Adrenal gland (tissue), 12 donors: Measurements from ENCODE around the gene ABCC10. TPM values are rescaled to one million over a fixed set of nuclear protein-coding genes. Genes with fewer than 3 reads are reported as not detected.
A peak's percentile ranks its signal among the peaks of the same experiment; 100 is the strongest.

Experiments used
- DNase-seq, 7 donors: peaks; one replicate each; pipeline ENCODE4 v3.0.0-alpha.2; 2019 to 2020
- H3K27ac ChIP-seq, 5 donors: fragments of 200-600 bp; sonication (generic) in 4 of 5; 1 replicate in 3 of 5; 2 replicates in 2 of 5; pipeline versions ENCODE4 v1.5.1 to v1.8.0; 2016 to 2020; ENCODE audit warnings: mild to moderate bottlenecking in 1 of 5
- H3K27me3 ChIP-seq: fragments of 200-600 bp; 2 replicates; pipeline ENCODE4 v1.8.0; 2021
- H3K36me3 ChIP-seq, 2 donors: fragments of 200-600 bp; replicated peaks in 1 of 2; 1 replicate in 1 of 2; 2 replicates in 1 of 2; pipeline versions ENCODE4 v1.5.1 to v1.8.0; 2018 to 2022
- H3K4me1 ChIP-seq, 2 donors: fragments of 200-600 bp; replicated peaks in 1 of 2; 1 replicate in 1 of 2; 2 replicates in 1 of 2; pipeline versions ENCODE4 v1.5.1 to v1.8.0; 2018 to 2021
- H3K4me3 ChIP-seq, 4 donors: fragments of 200-600 bp; sonication (generic) in 3 of 4; one replicate each; pipeline ENCODE4 v1.5.1; 2016 to 2018
- H3K9me3 ChIP-seq, 3 donors: fragments of 200-600 bp; sonication (generic) in 1 of 3; replicated peaks in 1 of 3; 1 replicate in 2 of 3; 2 replicates in 1 of 3; pipeline versions ENCODE4 v1.5.1 to v1.8.0; 2016 to 2021
- POLR2A ChIP-seq, 2 donors: fragments of 450-650 bp; IDR thresholded peaks; one replicate each; pipeline ENCODE4 v1.6.1; 2017; ENCODE audit warnings: antibody characterized with exemption in 2 of 2, mild to moderate bottlenecking in 2 of 2, moderate library complexity in 1 of 2
- WGBS, 4 donors: extraction: QIAGEN DNeasy Blood & Tissue Kit in 2 of 4; methylation state at CpG; one replicate each; pipeline versions ENCODE4 v1.1.5 to v1.1.7; 2013 to 2017; 5-methylcytosine and 5-hydroxymethylcytosine counted together
- intact Hi-C, 2 donors: fragments of 100-400 bp; cut with DNase I; formaldehyde crosslinking; loops; one replicate each; pipeline versions ENCODE4 v1.14.1 to v1.15.0; 2022 to 2023
- polyA plus RNA-seq, 3 donors: library from polyadenylated mRNA; stranded (reverse); fragments of 200-250 nt in 2 of 3; fragments of 350-450 nt in 1 of 3; fragmentation: Illumina TruSeq in 1 of 3; extraction: RNeasy Lipid Tissue Mini Kit (QIAGEN cat#74804) in 1 of 3; gene quantifications; one replicate each; pipeline ENCODE4 v1.2.3, GENCODE V29; 2013 to 2014
- total RNA-seq, 9 donors: library from RNA; depleted of rRNA in 4 of 9; stranded (reverse); fragments of >200 nt in 4 of 9; fragments of 120-200 nt in 1 of 9; fragmentation: NEBNext Ultra II Directional in 1 of 9; extraction: Animal tissue kit (Norgen Biotek cat#: 25700) in 1 of 9; gene quantifications; one replicate each; pipeline versions ENCODE4 v1.1.0 to v1.2.4, GENCODE V29; 2013 to 2023
- TF ChIP-seq, protein P1 (sequence below), 6 experiments: fragments of 450-650 bp in 4 of 6; fragments of 200-600 bp in 2 of 6; sonication (generic) in 1 of 6; IDR thresholded peaks; 1 replicate in 5 of 6; 2 replicates in 1 of 6; pipeline versions ENCODE4 v1.5.1 to v1.8.0; 2016 to 2021; ENCODE audit warnings: antibody characterized with exemption in 6 of 6, mild to moderate bottlenecking in 2 of 6, moderate library complexity in 1 of 6
- donor health status: healthy with polysubstance abuse.
- donor health status: Bipolar disorder and iron deficiency.
- donor health status: DM: yes; HTN: yes; CAD: no.
- donor health status: DM: no; HTN: no; CAD: no.
- donor health status: DM: no; HTN: no; CAD: no.
- donor health status: DM: yes; HTN: yes; CAD: no.

The ABCC10 gene
- total and polyA plus RNA-seq, 12 donors: 8.5 to 123 (median 25.6) TPM

DNA sequence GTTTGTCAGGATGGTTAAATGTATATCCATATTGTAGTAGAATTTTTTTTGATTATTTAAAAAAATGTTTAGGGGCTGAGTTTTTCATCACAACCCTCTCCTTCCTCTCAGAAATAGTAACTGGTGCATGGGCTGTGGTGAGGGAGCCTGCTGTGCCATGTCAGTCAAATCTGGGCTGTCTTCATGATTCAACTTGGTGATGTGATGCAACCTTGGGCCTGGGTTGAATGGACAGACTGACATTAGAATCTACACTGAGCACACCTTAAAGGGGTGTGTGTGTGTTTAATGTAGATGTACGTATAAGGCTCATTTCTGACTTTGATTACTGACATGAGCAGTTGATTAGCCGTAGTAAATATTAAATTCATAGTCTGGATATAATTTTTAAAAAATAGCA is 53.7 kb downstream of the ABCC10 start:
- H3K36me3 ChIP-seq: no peaks in the 10 kb centered on the region
- 79 to 87% (median 85%) methylated on average over 2 of the region's 2 CpGs for WGBS, 4 donors
- intact Hi-C loops: no loop called here
- TF ChIP-seq POLR2A (IDR thresholded peaks at IDR 0.05): no peak
- TF ChIP-seq, protein P1, sequence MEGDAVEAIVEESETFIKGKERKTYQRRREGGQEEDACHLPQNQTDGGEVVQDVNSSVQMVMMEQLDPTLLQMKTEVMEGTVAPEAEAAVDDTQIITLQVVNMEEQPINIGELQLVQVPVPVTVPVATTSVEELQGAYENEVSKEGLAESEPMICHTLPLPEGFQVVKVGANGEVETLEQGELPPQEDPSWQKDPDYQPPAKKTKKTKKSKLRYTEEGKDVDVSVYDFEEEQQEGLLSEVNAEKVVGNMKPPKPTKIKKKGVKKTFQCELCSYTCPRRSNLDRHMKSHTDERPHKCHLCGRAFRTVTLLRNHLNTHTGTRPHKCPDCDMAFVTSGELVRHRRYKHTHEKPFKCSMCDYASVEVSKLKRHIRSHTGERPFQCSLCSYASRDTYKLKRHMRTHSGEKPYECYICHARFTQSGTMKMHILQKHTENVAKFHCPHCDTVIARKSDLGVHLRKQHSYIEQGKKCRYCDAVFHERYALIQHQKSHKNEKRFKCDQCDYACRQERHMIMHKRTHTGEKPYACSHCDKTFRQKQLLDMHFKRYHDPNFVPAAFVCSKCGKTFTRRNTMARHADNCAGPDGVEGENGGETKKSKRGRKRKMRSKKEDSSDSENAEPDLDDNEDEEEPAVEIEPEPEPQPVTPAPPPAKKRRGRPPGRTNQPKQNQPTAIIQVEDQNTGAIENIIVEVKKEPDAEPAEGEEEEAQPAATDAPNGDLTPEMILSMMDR (IDR thresholded peaks at IDR 0.05): no peak
- H3K27me3 ChIP-seq: no peaks in the 10 kb centered on the region
- H3K4me3 ChIP-seq: no peak overlapping the region
- no peaks in the 10 kb centered on the region for H3K9me3 ChIP-seq
- no peak overlapping the region for H3K27ac ChIP-seq
- H3K4me1 ChIP-seq: peaks cover 11 to 36% of the 10 kb centered on the region in 2 donors
- DNase-seq: no peak

DNA sequence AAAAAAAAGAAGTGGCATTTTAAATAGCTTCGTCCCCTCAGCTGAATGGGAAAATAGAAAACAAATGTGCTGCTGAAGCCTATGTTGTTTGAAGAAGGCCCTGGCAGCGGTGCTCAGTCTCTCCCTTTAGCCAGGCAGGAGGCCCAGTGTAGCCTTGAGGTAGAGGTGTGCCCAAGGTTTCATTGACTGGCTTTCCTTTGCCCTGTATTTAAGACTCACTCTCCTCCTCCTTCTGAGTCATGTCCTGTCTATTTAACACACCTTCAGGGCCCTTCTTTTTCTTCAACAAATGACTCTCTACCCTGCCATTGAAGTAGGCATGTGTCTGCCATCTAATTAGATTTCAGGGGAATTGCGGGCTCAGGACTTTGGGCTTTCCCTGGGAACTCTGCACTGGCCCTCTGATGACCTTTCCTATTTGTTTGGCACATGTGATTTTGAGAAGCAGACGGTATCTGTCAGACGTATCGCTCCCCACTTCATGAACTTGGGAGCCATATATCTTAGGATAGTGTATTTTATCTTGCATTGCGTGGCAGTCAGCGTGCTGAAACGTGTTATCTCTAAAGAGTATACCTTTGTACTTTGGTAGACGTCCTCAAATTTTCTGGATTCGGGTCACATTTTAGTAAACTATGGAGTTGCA is 54.4 kb downstream of the ABCC10 start:
- intact Hi-C loops: no loop called here
- Histone ChIP-seq H3K36me3 (no peaks in the 10 kb centered on the region), H3K4me3 (no peak overlapping the region), H3K27ac (no peak overlapping the region), H3K9me3 (no peaks in the 10 kb centered on the region), H3K4me1 (peaks cover 11 to 36% of the 10 kb centered on the region in 2 donors), H3K27me3 (no peaks in the 10 kb centered on the region)
- TF ChIP-seq, protein P1 (IDR thresholded peaks at IDR 0.05): no peak
- TF ChIP-seq POLR2A (IDR thresholded peaks at IDR 0.05): no peak
- WGBS, 4 donors: 73 to 78% (median 75%) methylated on average over 11 of the region's 11 CpGs
- no peak for DNase-seq

DNA sequence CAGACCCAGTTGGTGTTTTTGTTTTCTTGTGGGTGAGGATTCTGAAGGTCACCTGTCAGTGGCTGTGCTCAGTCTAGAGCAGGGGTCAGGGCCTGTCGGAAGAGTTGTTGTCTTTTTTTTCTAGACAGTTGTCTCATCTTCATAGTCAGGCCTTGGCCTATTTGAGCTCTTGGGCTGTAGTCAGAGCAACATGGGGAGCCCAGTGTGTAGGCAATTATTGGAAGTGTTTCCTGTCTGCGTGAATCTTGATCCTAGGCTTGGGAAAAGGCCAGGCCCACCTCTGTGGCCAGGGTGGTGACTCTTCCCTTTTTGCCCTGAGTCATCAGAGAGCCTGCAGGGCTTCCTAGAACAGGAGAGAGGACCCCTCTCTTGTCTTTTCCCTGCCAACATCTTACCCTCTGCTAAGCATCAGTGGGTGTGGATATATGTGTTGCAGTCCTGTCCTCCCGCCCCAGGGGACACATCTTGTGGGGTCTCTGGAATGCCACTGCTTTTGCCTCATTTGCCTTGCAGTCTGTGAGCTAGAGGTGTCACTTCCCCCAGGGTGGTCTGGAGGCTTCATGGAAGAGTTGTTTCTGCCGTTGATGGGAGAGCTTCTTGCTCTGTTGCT is 61.4 kb downstream of the ABCC10 start:
- WGBS, 4 donors: 28 to 67% (median 49%) methylated on average over 3 to 4 of the region's 4 CpGs
- TF ChIP-seq POLR2A (IDR thresholded peaks at IDR 0.05): no peak
- TF ChIP-seq, protein P1 (IDR thresholded peaks at IDR 0.05): no peak
- no peaks in the 10 kb centered on the region for H3K27me3 ChIP-seq
- no peaks in the 10 kb centered on the region for H3K36me3 ChIP-seq
- intact Hi-C loops: no loop called here
- DNase-seq: peak in 5 of 7 donors; percentile 54 to 68 (median 63)
- peaks cover 2 to 32% of the 10 kb centered on the region in 2 donors for H3K4me1 ChIP-seq
- no peak overlapping the region for H3K4me3 ChIP-seq
- peak overlapping the region in 2 of 5 donors; percentile 61 to 74 for H3K27ac ChIP-seq
- no peaks in the 10 kb centered on the region for H3K9me3 ChIP-seq

DNA sequence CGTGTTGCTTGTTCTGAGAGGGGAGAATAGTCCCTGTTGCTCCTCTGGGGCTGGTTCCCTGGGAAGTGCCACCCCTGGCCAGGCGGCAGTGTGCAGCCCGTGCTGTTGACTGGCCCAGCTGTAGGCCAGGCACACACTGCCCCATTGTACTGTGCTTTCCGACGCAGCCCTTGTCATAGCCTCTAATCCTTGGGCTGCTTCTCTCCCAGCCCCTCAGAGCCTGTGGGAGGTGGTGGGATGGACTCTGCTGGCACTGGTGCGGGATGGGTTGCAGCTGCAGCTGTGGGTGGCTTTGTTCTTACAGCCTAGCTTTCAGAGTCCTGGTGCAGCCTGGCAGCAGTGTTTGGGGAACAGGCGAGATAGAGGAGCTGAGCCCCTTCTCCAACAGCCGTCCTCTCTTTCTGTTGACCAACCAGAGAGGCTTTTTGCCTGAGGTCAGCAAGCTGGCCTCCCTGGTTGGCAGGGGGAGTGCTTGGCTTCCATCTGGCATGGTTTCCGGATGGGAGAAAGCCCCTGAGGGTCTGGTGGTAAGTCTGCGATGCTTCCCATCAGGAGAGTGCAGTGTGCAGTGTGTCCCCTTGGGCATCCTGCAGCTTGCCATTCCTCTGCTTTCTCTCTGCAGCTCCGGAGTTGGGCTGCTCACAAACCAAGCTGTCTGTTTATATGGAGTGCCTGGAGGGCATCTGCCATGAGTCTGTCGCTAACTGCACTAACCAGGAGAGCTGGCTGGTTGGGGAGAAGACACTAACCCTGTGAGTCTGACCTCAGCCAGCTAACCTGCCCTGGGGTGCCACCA is 62.1 kb downstream of the ABCC10 start:
- peaks cover 8 to 32% of the 10 kb centered on the region in 2 donors for H3K4me1 ChIP-seq
- no peaks in the 10 kb centered on the region for H3K9me3 ChIP-seq
- H3K4me3 ChIP-seq: no peak overlapping the region
- H3K36me3 ChIP-seq: no peaks in the 10 kb centered on the region
- no peak for DNase-seq
- WGBS, 4 donors: 81 to 89% (median 82%) methylated on average over 8 to 12 of the region's 12 CpGs
- peak overlapping the region in 2 of 5 donors; percentile 61 to 74 for H3K27ac ChIP-seq
- TF ChIP-seq, protein P1 (IDR thresholded peaks at IDR 0.05): no peak
- no peak for TF ChIP-seq POLR2A (IDR thresholded peaks at IDR 0.05)
- intact Hi-C loops: no loop called here
- H3K27me3 ChIP-seq: no peaks in the 10 kb centered on the region
